GM12864 (cell line): ENCODE data around the gene ARHGAP35.
"Not testable (repeated sequence)": the region's sequence is repeated elsewhere in the genome, so short reads cannot be mapped to it uniquely, and the experiment has no call there.

ENCODE experiments used
- DNase-seq: peaks from one replicate; pipeline ENCODE4 v3.0.0-alpha.2; 2011; ENCODE audit warnings: low read depth
- H3K4me3 ChIP-seq: 2 replicates; pipeline ENCODE4 v1.5.1; 2011; ENCODE audit warnings: mild to moderate bottlenecking, low read depth, low read length, control low read depth
- TF ChIP-seq, protein P1 (sequence below): IDR thresholded peaks from 2 replicates; pipeline ENCODE4 v1.5.1; 2011; ENCODE audit warnings: low read depth, mild to moderate bottlenecking, moderate library complexity, low read length, control low read depth, inconsistent platforms; ENCODE audit errors: missing control alignments

The ARHGAP35 gene

DNA sequence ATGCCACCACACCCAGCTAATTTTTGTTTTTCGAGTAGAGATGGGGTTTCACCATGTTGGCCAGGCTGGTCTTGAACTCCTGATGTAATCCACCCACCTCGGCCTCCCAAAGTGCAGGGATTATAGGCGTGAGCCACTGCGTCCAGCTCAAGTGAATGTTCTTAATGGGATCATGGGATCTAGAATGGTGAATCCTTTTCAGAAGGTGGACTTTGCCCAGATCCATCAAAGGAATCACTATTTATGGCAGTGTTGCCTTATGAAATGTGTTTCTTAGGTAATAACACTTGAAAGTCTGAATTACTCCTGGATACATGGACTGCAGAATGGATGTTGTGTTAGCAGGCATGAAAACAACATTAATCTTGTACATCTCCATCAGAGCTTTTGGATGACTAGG, 20.3 kb downstream of the ARHGAP35 start:
- H3K4me3 ChIP-seq: no peak overlapping the region
- TF ChIP-seq, protein P1, sequence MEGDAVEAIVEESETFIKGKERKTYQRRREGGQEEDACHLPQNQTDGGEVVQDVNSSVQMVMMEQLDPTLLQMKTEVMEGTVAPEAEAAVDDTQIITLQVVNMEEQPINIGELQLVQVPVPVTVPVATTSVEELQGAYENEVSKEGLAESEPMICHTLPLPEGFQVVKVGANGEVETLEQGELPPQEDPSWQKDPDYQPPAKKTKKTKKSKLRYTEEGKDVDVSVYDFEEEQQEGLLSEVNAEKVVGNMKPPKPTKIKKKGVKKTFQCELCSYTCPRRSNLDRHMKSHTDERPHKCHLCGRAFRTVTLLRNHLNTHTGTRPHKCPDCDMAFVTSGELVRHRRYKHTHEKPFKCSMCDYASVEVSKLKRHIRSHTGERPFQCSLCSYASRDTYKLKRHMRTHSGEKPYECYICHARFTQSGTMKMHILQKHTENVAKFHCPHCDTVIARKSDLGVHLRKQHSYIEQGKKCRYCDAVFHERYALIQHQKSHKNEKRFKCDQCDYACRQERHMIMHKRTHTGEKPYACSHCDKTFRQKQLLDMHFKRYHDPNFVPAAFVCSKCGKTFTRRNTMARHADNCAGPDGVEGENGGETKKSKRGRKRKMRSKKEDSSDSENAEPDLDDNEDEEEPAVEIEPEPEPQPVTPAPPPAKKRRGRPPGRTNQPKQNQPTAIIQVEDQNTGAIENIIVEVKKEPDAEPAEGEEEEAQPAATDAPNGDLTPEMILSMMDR: no peak
- DNase-seq: no peak

DNA sequence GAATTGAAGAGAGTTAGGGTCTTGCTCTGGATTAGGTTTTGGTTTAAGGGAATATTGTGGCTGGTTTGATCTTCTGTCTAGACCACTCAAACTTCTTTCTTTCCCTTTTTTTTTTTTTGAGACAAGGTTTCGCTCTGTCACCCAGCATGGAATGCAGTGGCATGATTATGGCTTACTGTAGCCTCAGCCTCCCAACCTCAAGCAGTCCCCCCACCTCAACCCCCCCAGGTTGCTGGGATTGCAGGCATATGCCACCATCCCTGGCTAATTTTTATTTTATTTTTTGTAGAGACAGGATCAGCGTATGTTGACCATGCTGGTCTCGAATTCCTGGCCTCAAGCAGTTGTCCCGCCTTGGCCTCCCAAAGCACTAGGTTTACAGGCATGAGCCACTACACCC, 21.2 kb downstream of the ARHGAP35 start:
- TF ChIP-seq, protein P1: no peak
- no peak overlapping the region for H3K4me3 ChIP-seq
- DNase-seq: no peak

DNA sequence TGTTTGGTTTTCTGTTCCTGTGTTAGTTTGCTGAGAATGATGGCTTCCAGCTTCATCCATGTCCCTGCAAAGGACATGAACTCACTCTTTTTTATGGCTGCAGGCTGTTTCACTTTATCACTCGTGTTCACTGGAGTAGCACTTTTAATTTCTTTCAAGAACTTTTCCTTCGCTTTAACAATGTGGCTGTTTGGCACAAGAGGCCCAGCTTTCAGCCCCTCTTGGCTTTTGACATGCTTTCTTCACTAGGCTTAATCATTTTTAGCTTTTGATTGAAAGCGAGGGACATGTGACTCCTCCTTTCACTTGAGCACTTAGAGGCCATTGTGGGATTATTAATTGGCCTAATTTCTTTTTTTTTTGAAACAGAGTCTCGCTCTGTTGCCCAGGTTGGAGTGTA, 22.0 kb downstream of the ARHGAP35 start:
- not testable (repeated sequence) for H3K4me3 ChIP-seq, DNase-seq

DNA sequence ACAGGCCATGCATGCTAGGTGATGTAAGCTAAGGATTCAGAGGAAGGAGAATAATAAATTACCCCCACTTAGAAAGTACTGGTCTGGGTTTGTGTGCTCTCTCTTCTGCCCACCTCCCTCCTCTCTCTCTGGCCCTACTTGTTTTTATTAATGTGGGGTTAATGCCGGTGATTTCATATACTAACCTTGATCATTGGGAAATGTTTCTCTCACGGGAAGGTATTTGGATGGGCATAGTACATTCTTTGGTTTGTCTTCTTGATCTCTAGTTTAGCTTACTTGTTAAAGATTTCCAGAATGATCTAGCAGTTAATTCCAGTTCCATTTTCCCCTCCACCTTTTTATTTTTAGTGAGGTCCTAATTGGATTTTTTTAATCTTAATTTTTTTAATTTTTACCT, 24.6 kb downstream of the ARHGAP35 start:
- TF ChIP-seq, protein P1: no peak

DNA sequence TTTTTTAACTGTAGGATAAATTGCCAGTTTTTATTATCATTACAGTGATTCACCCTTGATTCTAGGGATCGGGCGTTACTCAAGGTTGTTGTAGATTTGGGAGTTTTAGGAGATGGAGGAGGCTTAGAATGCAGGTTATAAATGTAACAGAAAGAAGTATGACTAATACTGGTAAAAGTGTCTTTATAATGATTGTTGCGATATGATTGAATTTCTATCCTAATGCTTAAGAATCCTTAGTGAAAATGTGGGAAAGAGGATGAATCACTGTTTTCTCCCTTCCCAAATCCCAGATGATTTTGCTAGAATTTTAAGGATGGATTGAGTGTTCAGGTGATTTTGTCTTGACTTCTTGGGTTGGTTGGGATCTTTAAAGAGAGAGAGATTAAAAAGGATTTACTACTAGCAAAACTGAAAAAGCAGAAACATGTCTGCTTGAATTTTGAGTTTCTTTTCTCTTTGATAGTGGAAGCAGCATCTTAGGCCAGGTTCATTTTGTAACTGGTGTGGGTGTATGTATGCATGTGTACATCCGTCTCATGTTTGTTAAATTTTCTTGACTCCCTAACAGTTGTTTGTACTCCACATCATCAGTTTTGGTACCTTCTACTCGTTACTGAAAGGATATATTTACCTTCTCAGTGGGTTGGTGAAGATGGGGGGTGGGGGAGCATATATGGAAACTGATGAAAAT, 25.9 kb downstream of the ARHGAP35 start:
- H3K4me3 ChIP-seq: no peak overlapping the region; the same call in 1 of the 2 replicates
- TF ChIP-seq, protein P1: no peak
- peak; percentile 25 for DNase-seq

More for the DNA sequence above, 24.6 kb downstream of the ARHGAP35 start:
- no peak for DNase-seq
- no peak overlapping the region for H3K4me3 ChIP-seq

DNA sequence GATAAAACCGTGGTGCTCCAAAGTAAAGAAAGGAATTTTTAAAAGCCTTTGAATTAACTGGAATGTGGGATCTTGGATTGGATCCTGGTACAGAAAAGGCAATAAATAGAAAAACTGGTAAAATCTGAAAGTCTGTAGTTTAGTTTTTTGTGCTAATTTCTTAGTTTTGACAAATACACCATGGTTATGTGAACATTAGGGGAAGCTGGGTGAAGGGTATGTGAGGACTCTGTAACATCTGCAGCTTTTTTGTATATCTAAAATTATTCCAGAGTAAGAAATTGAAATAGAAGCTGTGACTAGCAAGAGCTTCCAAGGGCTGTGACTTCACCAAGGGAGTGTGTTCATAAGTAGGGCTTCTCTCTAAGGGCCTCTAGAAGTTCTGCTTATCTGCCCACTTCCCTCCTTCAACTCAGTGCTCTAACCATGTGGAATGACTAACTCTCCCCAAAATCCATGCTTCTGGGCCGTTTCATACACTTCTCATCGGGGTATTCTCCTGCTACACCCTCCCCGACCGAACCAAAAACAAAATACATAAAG, 26.5 kb downstream of the ARHGAP35 start:
- H3K4me3 ChIP-seq: no peak overlapping the region; the same call in 1 of the 2 replicates
- TF ChIP-seq, protein P1: no peak
- no peak for DNase-seq

DNA sequence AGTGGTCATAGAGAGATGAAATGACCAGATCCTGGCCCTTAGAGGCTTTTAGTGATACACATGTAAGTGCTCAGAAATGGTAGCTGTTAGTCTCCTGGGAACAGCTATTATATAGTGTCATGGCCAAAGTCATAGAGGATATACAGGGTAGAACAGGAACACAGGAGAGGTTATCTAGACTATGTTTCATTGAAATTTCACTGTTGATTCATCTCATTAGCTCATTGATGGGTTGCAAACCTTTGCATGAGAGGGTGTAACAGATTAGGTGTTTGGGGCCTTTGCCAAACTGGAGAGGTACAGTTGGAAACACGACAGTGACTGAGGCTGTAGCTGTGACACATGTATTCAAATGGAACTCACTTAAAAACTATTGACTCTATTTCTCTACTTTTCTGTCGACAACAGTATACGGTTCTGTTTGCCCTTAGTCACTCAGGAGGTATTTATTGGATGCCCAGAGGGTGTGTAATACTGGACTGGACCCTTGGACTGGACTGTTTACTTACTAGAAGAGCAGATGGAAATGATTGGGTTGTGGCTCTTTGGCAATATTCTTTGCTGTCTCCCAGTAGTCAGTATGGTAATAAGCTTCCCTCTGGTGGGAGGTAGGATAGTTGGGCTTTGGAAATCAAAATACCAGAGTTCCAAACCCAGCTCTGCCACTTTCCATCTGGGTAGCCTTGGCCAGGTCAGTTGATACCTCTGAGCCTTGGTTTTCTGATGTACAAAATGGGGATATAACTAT, 29.8 kb downstream of the ARHGAP35 start:
- no peak for DNase-seq
- TF ChIP-seq, protein P1: no peak
- no peak overlapping the region for H3K4me3 ChIP-seq
